ENCODE results near the gene RALGAPA2.

Gene RALGAPA2

DNA sequence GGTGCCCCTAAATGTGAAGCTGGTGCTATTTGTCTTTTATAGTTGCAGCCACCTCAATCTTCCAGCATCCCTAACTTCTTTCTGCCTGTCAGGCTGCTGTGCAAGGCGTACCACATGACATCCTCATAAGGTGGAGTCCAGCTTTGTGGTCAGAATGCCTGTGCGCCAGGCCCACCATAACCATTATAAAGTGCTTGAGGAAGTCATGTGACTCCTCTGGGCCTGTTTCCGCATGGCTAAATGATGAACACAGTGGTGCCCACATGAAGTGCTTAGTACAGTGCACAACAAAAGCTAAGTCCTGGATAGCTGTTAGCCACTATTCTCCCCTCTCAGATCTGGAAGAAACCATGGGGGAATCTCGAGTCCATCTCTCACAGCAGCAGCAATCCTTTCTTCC is 268.9 kb downstream of the RALGAPA2 start:
- TF ChIP-seq CTCF (IDR thresholded peaks at IDR 0.05; ENCODE audit: insufficient read depth, low read length, poor library complexity, severe bottlenecking), result no peak
- TF ChIP-seq EZH2phosphoT487 (conservative IDR thresholded peaks at IDR 0.05; ENCODE audit: low read length), result no peak
- no peak overlapping the region for H3K27ac ChIP-seq (ENCODE audit: low read depth, low read length)
- H3K9me3 ChIP-seq (ENCODE audit: insufficient read depth, low read length), result no peaks in the 10 kb centered on the region
- H3K9me2 ChIP-seq (replicated peaks; ENCODE audit: insufficient read depth, low read length), result no peaks in the 10 kb centered on the region
- H3F3A ChIP-seq (ENCODE audit: insufficient read depth), result no peaks in the 10 kb centered on the region
- no peak overlapping the region for H3K4me3 ChIP-seq (ENCODE audit: insufficient read depth, low read length, poor library complexity, severe bottlenecking)
- no peaks in the 10 kb centered on the region for H3K36me3 ChIP-seq (ENCODE audit: low read length)
- H3K27me3 ChIP-seq (ENCODE audit: low read length), result no peaks in the 10 kb centered on the region
- H3K4me2 ChIP-seq (ENCODE audit: low read depth, low read length, poor library complexity, severe bottlenecking), result no peak overlapping the region
- no peaks in the 10 kb centered on the region for H4K20me1 ChIP-seq (ENCODE audit: low read depth, low read length)
- H2AFZ ChIP-seq (ENCODE audit: low read depth, low read length, severe bottlenecking), result no peak overlapping the region
- no peaks in the 10 kb centered on the region for H3K79me2 ChIP-seq (ENCODE audit: insufficient read depth, low read length)
- H3K9ac ChIP-seq (ENCODE audit: low read length), result no peak overlapping the region

DNA sequence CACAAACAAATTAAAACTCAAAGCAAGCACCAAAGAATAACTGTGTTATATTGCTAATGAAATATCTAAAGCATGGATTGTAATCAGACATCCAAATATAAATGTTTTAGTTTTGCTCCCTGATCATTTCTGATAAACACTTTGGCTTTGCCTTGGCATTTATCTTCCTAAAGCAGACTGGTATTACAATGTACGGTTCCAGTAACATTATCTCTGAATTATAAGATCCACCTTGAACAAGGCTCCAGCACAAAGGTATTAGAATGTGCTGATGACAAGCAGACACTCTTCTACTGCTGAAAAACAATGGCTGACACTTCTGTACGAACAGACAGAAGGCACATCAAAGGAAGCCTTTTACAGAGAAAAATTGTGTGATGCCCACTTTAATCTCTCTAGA is 270.0 kb downstream of the RALGAPA2 start:
- H3K27ac ChIP-seq (ENCODE audit: low read depth, low read length), result no peak overlapping the region
- TF ChIP-seq EZH2phosphoT487 (conservative IDR thresholded peaks at IDR 0.05; ENCODE audit: low read length) (no peak), CTCF (IDR thresholded peaks at IDR 0.05; ENCODE audit: insufficient read depth, low read length, poor library complexity, severe bottlenecking) (no peak)
- H3K36me3 ChIP-seq (ENCODE audit: low read length), result no peaks in the 10 kb centered on the region
- H4K20me1 ChIP-seq (ENCODE audit: low read depth, low read length), result no peaks in the 10 kb centered on the region
- no peaks in the 10 kb centered on the region for H3F3A ChIP-seq (ENCODE audit: insufficient read depth)
- H2AFZ ChIP-seq (ENCODE audit: low read depth, low read length, severe bottlenecking), result no peak overlapping the region
- no peaks in the 10 kb centered on the region for H3K79me2 ChIP-seq (ENCODE audit: insufficient read depth, low read length)
- H3K9me2 ChIP-seq (replicated peaks; ENCODE audit: insufficient read depth, low read length), result no peaks in the 10 kb centered on the region
- no peak overlapping the region for H3K4me3 ChIP-seq (ENCODE audit: insufficient read depth, low read length, poor library complexity, severe bottlenecking)
- no peak overlapping the region for H3K4me2 ChIP-seq (ENCODE audit: low read depth, low read length, poor library complexity, severe bottlenecking)
- no peaks in the 10 kb centered on the region for H3K9me3 ChIP-seq (ENCODE audit: insufficient read depth, low read length)
- H3K27me3 ChIP-seq (ENCODE audit: low read length), result no peaks in the 10 kb centered on the region
- H3K9ac ChIP-seq (ENCODE audit: low read length), result no peak overlapping the region

DNA sequence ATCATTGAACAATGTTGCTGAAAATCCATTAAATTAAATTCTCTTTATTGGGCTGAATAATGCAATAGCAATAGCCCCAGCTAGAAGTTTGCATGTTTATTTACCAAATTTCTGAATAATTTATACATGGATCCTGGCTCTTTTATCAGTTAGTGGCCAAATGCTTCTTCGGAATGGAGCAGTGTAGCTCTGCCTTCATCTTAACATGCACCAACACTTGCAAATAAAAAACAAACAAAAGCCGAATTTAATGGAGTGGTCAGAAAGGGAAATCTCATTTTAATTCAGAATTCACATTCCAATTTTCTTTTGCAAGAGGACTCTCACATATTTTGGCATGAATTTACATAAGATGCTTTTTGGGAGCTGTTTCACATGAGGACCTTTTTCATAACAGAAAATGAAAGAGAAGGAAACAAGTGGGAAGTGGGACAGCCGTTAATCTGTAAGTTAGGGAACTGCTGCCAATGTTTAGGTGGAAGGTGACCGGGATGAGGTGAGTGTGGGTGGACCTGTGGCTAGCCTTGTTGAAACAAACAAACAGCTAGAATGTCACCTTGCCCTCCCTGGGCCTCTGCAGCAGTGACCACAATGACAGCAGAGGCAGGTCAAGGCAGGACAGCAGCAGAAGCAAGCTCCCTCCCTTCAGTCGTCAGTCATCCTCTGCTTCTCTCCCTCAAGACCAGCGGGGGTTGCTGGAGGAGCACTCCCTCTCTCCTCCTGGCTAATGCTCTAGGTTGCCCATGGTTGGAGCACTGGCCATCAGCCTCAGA is 271.4 kb downstream of the RALGAPA2 start:
- H4K20me1 ChIP-seq (ENCODE audit: low read depth, low read length), result no peaks in the 10 kb centered on the region
- H3K27ac ChIP-seq (ENCODE audit: low read depth, low read length), result no peak overlapping the region
- no peaks in the 10 kb centered on the region for H3K9me3 ChIP-seq (ENCODE audit: insufficient read depth, low read length)
- no peak for TF ChIP-seq CTCF (IDR thresholded peaks at IDR 0.05; ENCODE audit: insufficient read depth, low read length, poor library complexity, severe bottlenecking)
- H3K27me3 ChIP-seq (ENCODE audit: low read length), result no peaks in the 10 kb centered on the region
- no peak overlapping the region for H3K9ac ChIP-seq (ENCODE audit: low read length)
- H3K79me2 ChIP-seq (ENCODE audit: insufficient read depth, low read length), result no peaks in the 10 kb centered on the region
- no peak overlapping the region for H3K4me3 ChIP-seq (ENCODE audit: insufficient read depth, low read length, poor library complexity, severe bottlenecking)
- H3K9me2 ChIP-seq (replicated peaks; ENCODE audit: insufficient read depth, low read length), result no peaks in the 10 kb centered on the region
- no peaks in the 10 kb centered on the region for H3K36me3 ChIP-seq (ENCODE audit: low read length)
- H3K4me2 ChIP-seq (ENCODE audit: low read depth, low read length, poor library complexity, severe bottlenecking), result no peak overlapping the region
- H2AFZ ChIP-seq (ENCODE audit: low read depth, low read length, severe bottlenecking), result no peak overlapping the region
- H3F3A ChIP-seq (ENCODE audit: insufficient read depth), result no peaks in the 10 kb centered on the region
